Measurements from ENCODE around the gene C1orf105.
"Not testable (repeated sequence)": the region's sequence is repeated elsewhere in the genome, so short reads cannot be mapped to it uniquely, and the experiment has no call there.

C1orf105 gene

DNA sequence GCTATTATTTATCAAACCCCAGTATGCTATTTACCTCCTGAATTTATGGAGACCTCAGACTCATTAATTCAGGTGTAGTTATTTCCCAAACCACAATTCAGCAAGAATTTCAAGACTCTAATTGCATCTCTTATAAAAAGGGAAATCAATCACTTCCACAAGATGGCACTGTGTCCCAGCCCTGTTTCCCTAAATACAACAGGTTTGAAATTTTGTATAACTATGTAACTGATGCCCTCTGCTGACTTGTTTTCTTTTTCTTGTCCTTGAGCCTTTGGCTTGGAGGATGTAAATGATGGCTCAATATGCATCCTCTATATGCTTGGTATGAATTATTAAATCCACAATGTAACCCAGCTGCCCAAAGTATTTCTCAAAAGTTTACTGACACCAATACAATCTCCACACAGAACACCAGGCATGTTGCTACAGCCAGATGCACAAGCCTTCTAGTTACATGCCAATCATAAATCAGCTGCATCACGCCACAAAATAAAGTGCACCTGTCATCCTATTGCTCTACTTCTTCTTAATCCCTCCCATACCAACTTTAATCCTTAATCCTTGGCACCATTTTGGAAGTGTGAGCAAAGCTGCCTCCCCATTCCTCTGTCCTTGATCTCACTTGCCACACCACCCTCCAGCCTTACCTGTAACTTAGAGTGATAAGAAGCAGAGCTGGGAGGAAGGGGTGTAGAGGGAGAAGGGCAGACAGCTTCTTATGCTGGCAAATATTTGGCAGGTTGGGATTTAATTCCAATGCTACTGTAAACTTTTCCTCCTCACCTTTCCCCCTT lies 9.0 kb downstream of the C1orf105 start:
- DNase-seq: peak; percentile 70

- DNase-seq: no peak
These were observed 9.6 kb downstream of the C1orf105 start for GRCh38 chr1:172430128-172430454.

- DNase-seq: no peak
These were observed 10.7 kb downstream of the C1orf105 start for GRCh38 chr1:172431204-172431603.

DNA sequence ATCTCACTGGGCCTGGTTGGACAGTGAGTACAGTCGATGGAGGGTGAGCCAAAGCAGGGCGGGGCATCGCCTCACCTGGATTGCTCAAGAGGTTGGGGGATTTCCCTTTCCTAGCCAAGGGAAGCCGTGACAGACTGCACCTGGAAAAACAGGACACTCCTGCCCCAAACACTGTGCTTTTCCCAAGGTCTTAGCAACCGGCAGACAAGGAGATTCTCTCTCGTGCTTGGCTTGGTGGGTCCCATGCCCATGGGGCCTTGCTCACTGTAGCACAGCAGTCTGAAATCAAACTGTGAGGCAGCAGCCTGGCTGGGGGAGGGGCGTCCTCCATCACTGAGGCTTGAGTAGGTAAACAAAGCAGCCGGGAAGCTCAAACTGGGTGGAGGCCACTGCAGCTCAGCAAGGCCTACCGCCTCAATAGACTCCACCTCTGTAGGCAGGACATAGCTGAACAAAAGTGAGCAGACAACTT lies 11.3 kb downstream of the C1orf105 start:
- DNase-seq: peak; percentile 33

- not testable (repeated sequence) for DNase-seq
These were observed 16.7 kb downstream of the C1orf105 start for GRCh38 chr1:172437183-172437582.

- DNase-seq: no peak
These were observed 21.9 kb downstream of the C1orf105 start for GRCh38 chr1:172442404-172442803.

- no peak for DNase-seq
These were observed 22.5 kb downstream of the C1orf105 start for GRCh38 chr1:172442843-172443565.

- peak; percentile 90 for DNase-seq
These were observed 23.4 kb downstream of the C1orf105 start, which contains the start of gene PIGC for GRCh38 chr1:172443666-172444453. Gene PIGC, minus strand, starts transcription at chr1:172444069. Its CDS starts 1,447 bp downstream, at chr1:172442622.

- no peak for DNase-seq
These were observed 26.1 kb downstream of the C1orf105 start for GRCh38 chr1:172446547-172446946.

GRCh38 chr1:172447641-172448040 lies 27.2 kb downstream of the C1orf105 start:
- no peak for DNase-seq

- no peak for DNase-seq
These were observed 28.6 kb downstream of the C1orf105 start for GRCh38 chr1:172448995-172449584.

- DNase-seq: peak; percentile 59
These were observed 29.4 kb downstream of the C1orf105 start for GRCh38 chr1:172449585-172450523.

- no peak for DNase-seq
These were observed 30.0 kb downstream of the C1orf105 start for GRCh38 chr1:172450524-172450885.

DNA sequence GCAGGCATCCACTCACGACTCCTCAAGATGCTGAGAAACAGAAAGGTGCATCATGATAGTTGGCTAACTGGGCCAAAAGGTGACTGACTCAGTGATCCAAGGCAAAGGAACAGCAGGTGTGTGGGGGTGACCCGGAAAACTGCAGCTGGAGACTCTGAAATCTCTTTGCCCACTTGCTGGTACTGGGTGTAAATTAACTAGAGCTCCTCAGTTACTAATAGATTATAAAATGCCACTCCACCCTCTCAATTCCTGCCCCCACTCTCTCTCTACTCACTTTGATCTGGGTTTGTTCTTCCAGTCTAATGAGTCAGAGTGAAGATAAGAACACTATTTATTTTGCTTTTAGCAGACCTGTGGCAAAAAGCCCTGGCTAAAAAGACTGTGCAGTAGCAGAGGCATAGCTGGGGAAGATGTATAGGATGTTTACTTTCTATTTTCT lies 30.5 kb downstream of the C1orf105 start:
- DNase-seq: no peak

DNA sequence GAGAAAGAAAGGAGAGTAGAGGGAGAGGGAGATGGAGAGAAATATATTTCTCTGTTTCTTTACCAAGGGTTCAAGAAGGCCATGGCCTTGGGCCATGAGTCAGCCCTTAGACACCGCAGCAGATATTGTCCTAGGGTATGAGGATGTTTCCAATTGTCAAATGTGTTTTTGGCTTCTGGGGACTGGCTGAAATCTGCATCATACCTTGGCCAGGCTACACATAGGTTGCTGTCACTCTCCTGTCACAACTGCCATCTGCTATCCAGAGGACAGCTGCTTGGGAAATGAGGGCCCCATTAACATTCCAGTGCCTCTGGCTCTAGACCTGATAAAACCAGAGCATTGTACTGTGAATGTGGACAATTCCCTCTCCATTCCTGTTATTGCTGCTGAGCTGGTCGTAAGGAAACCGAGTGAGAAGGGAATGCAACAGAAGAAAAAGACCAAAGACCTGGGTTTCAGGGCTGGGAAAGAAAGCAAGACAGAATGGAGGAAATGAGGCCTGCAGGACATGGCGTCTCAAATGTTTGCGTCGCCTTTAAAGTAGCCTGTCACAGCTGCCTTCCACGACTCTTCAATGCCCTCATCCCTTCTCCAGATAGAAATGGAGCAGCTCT lies 32.2 kb downstream of the C1orf105 start:
- DNase-seq: no peak

DNA sequence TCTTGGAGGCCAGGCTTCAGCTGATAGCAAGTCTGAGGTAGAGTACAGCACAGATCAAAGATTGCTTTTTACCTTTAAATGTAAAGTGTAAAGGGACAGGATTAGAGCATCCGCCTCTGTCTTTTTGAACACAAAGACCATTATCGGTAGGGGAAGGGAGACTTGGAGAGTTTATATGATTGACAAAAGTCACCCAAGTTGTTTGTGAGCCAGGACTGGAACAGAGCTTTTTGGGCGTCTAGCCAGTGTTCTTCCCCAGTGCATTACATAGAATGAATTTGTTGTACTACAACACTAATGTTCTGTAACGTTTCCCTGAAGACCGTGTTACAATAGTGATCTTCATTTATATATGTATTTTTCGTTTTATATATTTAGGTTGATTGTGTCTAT lies 32.7 kb downstream of the C1orf105 start:
- DNase-seq: no peak

DNA sequence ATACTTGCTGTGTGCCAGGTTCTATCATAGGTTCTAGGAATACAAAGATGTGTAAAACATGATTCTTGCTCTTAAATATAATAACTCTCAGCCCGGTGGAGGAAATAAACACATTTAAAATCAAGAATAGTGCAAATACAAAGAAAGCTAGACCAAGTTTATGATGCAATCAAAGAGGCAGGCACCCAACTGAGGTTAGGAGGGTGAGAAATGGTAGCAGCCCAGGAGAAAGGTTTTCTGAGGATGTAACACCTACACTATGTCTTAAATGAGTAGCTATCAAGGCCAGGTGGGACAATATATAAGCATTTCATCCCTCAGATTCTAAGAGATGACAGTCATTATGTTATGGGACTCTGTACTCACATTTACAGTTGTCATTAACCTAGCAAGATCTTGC lies 33.1 kb downstream of the C1orf105 start:
- DNase-seq: no peak

DNA sequence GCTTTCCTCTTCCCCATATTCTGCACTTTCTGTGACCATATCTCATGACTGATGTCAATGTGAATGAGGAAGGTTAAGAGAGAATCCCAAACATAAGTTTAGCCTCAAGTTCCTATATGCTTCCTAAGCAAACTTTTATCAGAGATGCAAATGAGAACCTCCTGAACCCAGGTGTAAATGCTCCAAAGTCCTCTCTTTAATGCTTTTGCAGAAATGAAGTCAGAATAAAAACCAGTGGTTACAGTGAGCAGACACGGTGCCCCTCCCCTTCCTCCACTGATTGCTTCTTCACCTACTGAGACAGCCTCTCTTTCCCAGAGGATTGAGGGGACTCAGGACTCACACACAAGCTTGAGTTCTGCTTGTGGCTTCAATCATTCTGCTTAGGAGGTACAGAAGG lies 35.0 kb downstream of the C1orf105 start:
- no peak for DNase-seq

GRCh38 chr1:172456344-172456769 lies 35.9 kb downstream of the C1orf105 start:
- no peak for DNase-seq

- no peak for DNase-seq
These were observed 37.1 kb downstream of the C1orf105 start for GRCh38 chr1:172457479-172458130.

GRCh38 chr1:172460177-172460576 lies 39.7 kb downstream of the C1orf105 start:
- no peak for DNase-seq
